NT2/D1 (cell line): ENCODE measurements around the gene STAT5B.
A peak's percentile ranks its signal among the peaks of the same experiment; 100 is the strongest.
"Not testable (repeated sequence)": the region's sequence is repeated elsewhere in the genome, so short reads cannot be mapped to it uniquely, and the experiment has no call there.

ENCODE experiments used
- DNase-seq: peaks from one replicate; pipeline ENCODE4 v3.0.0-alpha.2; 2011; ENCODE audit warnings: low read depth, low spot score
- H3K27me3 ChIP-seq: 2 replicates; pipeline ENCODE4 v1.6.0; 2011; ENCODE audit warnings: mild to moderate bottlenecking; ENCODE audit not compliant: insufficient read length, insufficient read depth
- H3K36me3 ChIP-seq: 2 replicates; pipeline ENCODE4 v1.6.1; 2011; ENCODE audit warnings: mild to moderate bottlenecking, low read length, mixed read lengths; ENCODE audit not compliant: insufficient read depth, insufficient read length
- H3K4me1 ChIP-seq: 2 replicates; pipeline ENCODE4 v1.5.1; 2011; ENCODE audit not compliant: insufficient read depth, insufficient read length
- H3K4me3 ChIP-seq: 2 replicates; pipeline ENCODE4 v1.5.1; 2011; ENCODE audit warnings: low read depth; ENCODE audit not compliant: insufficient read length
- H3K9ac ChIP-seq: 2 replicates; pipeline ENCODE4 v1.6.0; 2011; ENCODE audit warnings: low read depth; ENCODE audit not compliant: insufficient read length
- H3K9me3 ChIP-seq: 2 replicates; pipeline ENCODE4 v1.5.1; 2011; ENCODE audit warnings: mild to moderate bottlenecking, low read length; ENCODE audit not compliant: insufficient read depth
- SUZ12 ChIP-seq: IDR thresholded peaks from 2 replicates; pipeline ENCODE4 v1.6.1; 2011; ENCODE audit not compliant: insufficient read length, insufficient read depth; ENCODE audit errors: extremely low read depth
- YY1 ChIP-seq: IDR thresholded peaks from 2 replicates; pipeline ENCODE4 v1.6.1; 2011; ENCODE audit not compliant: insufficient read length, insufficient read depth
- ZNF274 ChIP-seq: IDR thresholded peaks from 2 replicates; pipeline ENCODE4 v1.6.1; 2011; ENCODE audit warnings: mild to moderate bottlenecking, low read depth, low read length

The STAT5B gene

DNA sequence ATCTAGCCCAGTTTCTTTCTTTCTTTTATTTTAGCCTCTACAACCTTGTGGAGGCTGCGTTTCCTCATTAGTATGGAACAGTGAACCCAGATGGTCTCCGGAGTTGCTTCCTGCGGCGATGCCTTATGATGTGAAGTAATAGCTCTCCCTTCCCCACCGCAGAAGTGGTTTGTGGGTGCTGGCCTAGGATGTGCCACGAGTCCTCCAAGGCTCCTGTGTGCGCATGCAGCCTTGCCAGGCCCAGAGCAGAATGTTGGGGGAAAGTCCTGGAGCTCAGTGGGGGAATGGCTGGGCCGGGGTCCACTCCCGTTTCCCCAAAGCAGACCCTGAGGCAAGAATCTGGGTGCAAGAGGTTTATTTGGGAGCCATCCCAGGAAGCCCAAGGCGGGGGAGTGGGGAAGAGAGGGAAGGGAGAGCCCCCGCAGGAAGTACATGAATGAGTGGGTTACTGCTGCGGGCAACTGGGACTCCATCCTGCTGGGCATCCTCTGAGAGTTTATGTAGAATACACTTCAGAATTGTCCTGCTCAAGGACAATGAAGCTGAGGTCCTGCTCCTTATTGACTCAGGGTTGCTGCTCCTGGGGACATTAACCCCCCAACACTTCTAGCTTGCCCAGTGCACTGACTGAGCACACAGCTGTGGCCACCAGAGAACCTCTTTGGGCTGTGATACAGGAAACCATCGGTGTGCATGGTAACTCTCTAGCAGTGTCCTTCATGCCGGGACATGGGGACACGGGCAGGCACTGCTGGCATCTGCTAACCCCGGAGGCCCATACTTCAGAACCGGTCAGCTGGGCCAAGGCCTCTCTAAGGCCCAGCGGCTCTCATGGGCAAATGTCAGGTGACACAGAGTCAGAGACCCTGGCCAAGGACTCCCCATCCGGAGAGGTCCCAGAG is 87.2 kb downstream of the STAT5B start:
- Histone ChIP-seq H3K9ac (no peak overlapping the region), H3K9me3 (no peaks in the 10 kb centered on the region), H3K4me3 (no peak overlapping the region), H3K27me3 (peaks cover 19% of the 10 kb centered on the region), H3K36me3 (no peaks in the 10 kb centered on the region), H3K4me1 (peaks cover 23% of the 10 kb centered on the region)
- no peak for DNase-seq
- no peak for TF ChIP-seq YY1
- TF ChIP-seq ZNF274: no peak
- TF ChIP-seq SUZ12: no peak

- peaks cover 31% of the 10 kb centered on the region for H3K27me3 ChIP-seq
- H3K36me3 ChIP-seq: no peaks in the 10 kb centered on the region
- H3K4me1 ChIP-seq: peaks cover 25% of the 10 kb centered on the region
- TF ChIP-seq SUZ12: no peak
- TF ChIP-seq ZNF274: no peak
- no peak overlapping the region for H3K9ac ChIP-seq
- H3K4me3 ChIP-seq: no peak overlapping the region
- H3K9me3 ChIP-seq: no peaks in the 10 kb centered on the region
- DNase-seq: no peak
These were observed 88.4 kb downstream of the STAT5B start for GRCh38 chr17:42187833-42188232.

GRCh38 chr17:42186191-42186590 is 90.0 kb downstream of the STAT5B start:
- DNase-seq, H3K9me3 ChIP-seq, H3K36me3 ChIP-seq, H3K9ac ChIP-seq, H3K4me3 ChIP-seq: not testable (repeated sequence)
- H3K4me1 ChIP-seq: peaks cover 27% of the 10 kb centered on the region
- peaks cover 47% of the 10 kb centered on the region for H3K27me3 ChIP-seq

DNA sequence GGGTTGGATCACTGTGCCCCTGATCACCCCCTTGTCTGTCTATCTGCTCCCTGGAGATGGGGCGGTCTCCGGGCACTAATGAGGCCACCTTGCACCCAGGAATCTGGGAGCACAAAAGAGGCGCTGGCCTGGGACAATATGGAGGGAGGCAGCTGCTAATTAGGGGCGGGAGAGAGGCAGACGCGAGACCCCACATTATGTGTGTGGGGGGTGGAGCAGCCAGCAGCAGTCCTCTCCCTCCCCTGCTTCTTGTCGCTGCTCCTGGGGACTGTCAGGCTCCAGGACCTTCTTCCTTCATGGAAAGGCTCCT is 90.6 kb downstream of the STAT5B start:
- TF ChIP-seq ZNF274: no peak
- TF ChIP-seq SUZ12: no peak
- no peak for TF ChIP-seq YY1
- H3K9me3 ChIP-seq: no peaks in the 10 kb centered on the region
- H3K27me3 ChIP-seq: peaks cover 53% of the 10 kb centered on the region
- no peak overlapping the region for H3K4me3 ChIP-seq
- no peak for DNase-seq
- H3K9ac ChIP-seq: peak overlapping the region; percentile 33
- H3K4me1 ChIP-seq: peaks cover 27% of the 10 kb centered on the region
- no peaks in the 10 kb centered on the region for H3K36me3 ChIP-seq

GRCh38 chr17:42184713-42185620 is 91.2 kb downstream of the STAT5B start, which contains the start of gene HCRT:
Gene HCRT, minus strand, starts transcription at chr17:42185452. Its CDS starts 87 bp downstream, at chr17:42185365.
- peak within 1 kb of the TSS; percentile 51 for H3K4me3 ChIP-seq
- peaks cover 58% of the 10 kb centered on the region for H3K27me3 ChIP-seq
- DNase-seq: no peak
- TF ChIP-seq ZNF274 (no peak), YY1 (no peak), SUZ12 (no peak)
- H3K36me3 ChIP-seq: no peaks in the 10 kb centered on the region
- peak within 1 kb of the TSS; percentile 33 for H3K9ac ChIP-seq
- H3K9me3 ChIP-seq: no peaks in the 10 kb centered on the region
- peaks cover 27% of the 10 kb centered on the region for H3K4me1 ChIP-seq

DNA sequence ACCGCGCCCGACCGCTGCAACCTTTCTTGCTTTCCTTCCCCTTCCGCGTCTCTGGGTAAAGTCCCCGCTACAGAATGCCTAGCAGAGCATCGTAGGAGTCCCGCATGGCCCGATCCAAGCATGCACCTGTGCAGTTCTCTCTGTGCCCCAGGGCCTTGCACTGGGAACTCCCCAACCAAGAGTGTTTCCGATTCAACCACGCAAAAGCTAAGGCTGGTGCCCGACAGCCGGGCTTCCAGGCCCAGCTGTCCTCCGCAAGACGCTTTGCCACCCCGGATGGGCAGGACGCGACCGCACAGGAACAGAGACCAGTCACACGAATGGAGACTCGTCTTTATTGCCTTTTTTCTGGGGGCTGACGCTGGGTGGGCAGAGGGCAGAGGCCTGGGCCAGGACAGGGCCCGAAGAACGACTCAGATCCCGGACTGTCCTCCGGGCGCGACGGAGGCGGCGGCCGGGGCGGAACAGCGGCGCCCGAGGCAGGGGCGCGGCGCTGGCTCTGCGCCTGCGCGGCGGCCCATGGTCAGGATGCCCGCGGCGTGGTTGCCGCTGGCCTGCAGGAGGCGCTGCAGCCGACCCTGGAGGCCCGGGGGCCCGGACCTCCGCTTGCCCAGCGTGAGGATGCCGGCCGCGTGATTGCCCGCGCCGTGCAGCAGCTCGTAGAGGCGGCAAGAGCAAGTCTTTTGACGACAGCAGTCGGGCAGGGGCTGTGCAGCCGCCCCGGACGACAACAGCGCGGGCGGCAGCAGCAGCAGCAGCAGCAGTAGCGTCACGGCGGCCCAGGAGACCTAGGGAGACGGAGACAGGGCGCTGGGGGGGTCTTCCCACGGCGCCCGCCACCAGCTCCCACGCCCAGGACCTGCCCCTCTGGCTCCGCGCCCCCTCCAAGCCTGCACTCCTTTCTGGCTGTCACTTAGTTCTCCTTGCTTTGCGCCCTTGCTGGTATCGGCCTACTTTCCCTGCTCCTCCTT is 92.2 kb downstream of the STAT5B start:
- Histone ChIP-seq H3K9ac (peak overlapping the region; percentile 63), H3K9me3 (no peaks in the 10 kb centered on the region), H3K27me3 (peaks cover 67% of the 10 kb centered on the region), H3K4me1 (peaks cover 29% of the 10 kb centered on the region), H3K36me3 (no peaks in the 10 kb centered on the region), H3K4me3 (peak overlapping the region; percentile 51)
- peak; percentile 62 for DNase-seq
- TF ChIP-seq ZNF274: no peak
- no peak for TF ChIP-seq SUZ12
- no peak for TF ChIP-seq YY1
